Stimulated activated CD8-positive, alpha-beta memory T cell treated with anti-CD3 and anti-CD28 coated beads, Interleukin-2, amount 100 ng/mL, for 48 hours (primary cell): ENCODE measurements around the gene GZMB.
"Not testable (repeated sequence)": the region's sequence is repeated elsewhere in the genome, so short reads cannot be mapped to it uniquely, and the experiment has no call there.

Source experiments
- DNase-seq, 2 donors: peaks; one replicate each; pipeline ENCODE4 v3.0.0-alpha.2; 2020; ENCODE audit warnings: low read depth in 2 of 2

The GZMB gene

GRCh38 chr14:24634158-24634557 is at the start of gene GZMB:
TSS of gene GZMB (minus strand) at chr14:24634190. CDS start at chr14:24634160, 30 bp downstream.
- peak; percentile 76 to 85 for DNase-seq

GRCh38 chr14:24681056-24681455 is 47.1 kb upstream of the GZMB start:
- no peak for DNase-seq

GRCh38 chr14:24680516-24680915 is 46.5 kb upstream of the GZMB start:
- DNase-seq: no peak

GRCh38 chr14:24679248-24679961 is 45.4 kb upstream of the GZMB start:
- DNase-seq: no peak

GRCh38 chr14:24678801-24679247 is 44.8 kb upstream of the GZMB start:
- peak; percentile 57 to 62 for DNase-seq

GRCh38 chr14:24677956-24678355 is 44.0 kb upstream of the GZMB start:
- no peak for DNase-seq

- peak in 1 of 2 donors; percentile 42 for DNase-seq
Measured at GRCh38 chr14:24674204-24674970, 40.4 kb upstream of the GZMB start.

- DNase-seq: peak in 1 of 2 donors; percentile 55
Measured at GRCh38 chr14:24673534-24674203, 39.7 kb upstream of the GZMB start.

GRCh38 chr14:24673059-24673458 is 39.1 kb upstream of the GZMB start:
- DNase-seq: no peak

GRCh38 chr14:24670594-24670993 is 36.6 kb upstream of the GZMB start:
- peak in 1 of 2 donors; percentile 57 for DNase-seq

GRCh38 chr14:24669651-24670050 is 35.7 kb upstream of the GZMB start:
- no peak for DNase-seq

GRCh38 chr14:24665440-24665991 is 31.5 kb upstream of the GZMB start:
- DNase-seq: peak; percentile 42 to 44

GRCh38 chr14:24664366-24664765 is 30.4 kb upstream of the GZMB start:
- no peak for DNase-seq

- DNase-seq: no peak
Measured at GRCh38 chr14:24662753-24663152, 28.8 kb upstream of the GZMB start.

GRCh38 chr14:24659916-24660570 is 26.1 kb upstream of the GZMB start:
- no peak for DNase-seq

GRCh38 chr14:24648361-24648760 is 14.4 kb upstream of the GZMB start:
- not testable (repeated sequence) for DNase-seq

GRCh38 chr14:24639905-24640304 is 5.9 kb upstream of the GZMB start:
- no peak for DNase-seq

- DNase-seq: no peak
Measured at GRCh38 chr14:24639270-24639669, 5.3 kb upstream of the GZMB start.

GRCh38 chr14:24633353-24633752 is 637 bp downstream of the GZMB start:
- no peak for DNase-seq

- DNase-seq: no peak
Measured at GRCh38 chr14:24632761-24633160, 1.2 kb downstream of the GZMB start.

GRCh38 chr14:24632336-24632735 is 1.7 kb downstream of the GZMB start:
- no peak for DNase-seq
